Neural cell (in vitro differentiated cells): ENCODE measurements around the gene FUT7. TPM values are rescaled to one million over a fixed set of nuclear protein-coding genes. Genes with fewer than 3 reads are reported as not detected.

ENCODE experiments used
- H2AFZ ChIP-seq: fragments of 200-600, 300-800 bp; sonication (generic), shearing (Covaris generic); 2 replicates; pipeline ENCODE4 v1.6.0; 2014; ENCODE audit warnings: low read depth, mild to moderate bottlenecking, antibody characterized with exemption, low read length, moderate library complexity
- H3F3A ChIP-seq: fragments of 200-600 bp; shearing (Covaris generic); 2 replicates; pipeline ENCODE4 v1.6.1; 2016; ENCODE audit warnings: mild to moderate bottlenecking, moderate library complexity, mixed read lengths, antibody characterized with exemption, low read length; ENCODE audit not compliant: insufficient read depth, poor library complexity, severe bottlenecking
- H3K27ac ChIP-seq: fragments of 200-600, 300-800 bp; sonication (generic), shearing (Covaris generic); 2 replicates; pipeline ENCODE4 v1.5.1; 2014; ENCODE audit warnings: mild to moderate bottlenecking, low read length, moderate library complexity
- H3K27me3 ChIP-seq: fragments of 300-800, 200-600 bp; sonication (generic), shearing (Covaris generic); 2 replicates; pipeline ENCODE4 v1.6.0; 2014; ENCODE audit warnings: mild to moderate bottlenecking, low read depth, low read length, moderate library complexity; ENCODE audit not compliant: insufficient read depth
- H3K36me3 ChIP-seq: fragments of 300-800, 200-600 bp; sonication (generic), shearing (Covaris generic); 2 replicates; pipeline ENCODE4 v1.5.1; 2014; ENCODE audit warnings: mild to moderate bottlenecking, antibody characterized with exemption, low read length, moderate library complexity; ENCODE audit not compliant: insufficient read depth
- H3K4me2 ChIP-seq: fragments of 300-800, 200-600 bp; sonication (generic), shearing (Covaris generic); 2 replicates; pipeline ENCODE4 v1.6.0; 2014; ENCODE audit warnings: mild to moderate bottlenecking, low read length
- H3K4me3 ChIP-seq: fragments of 300-800, 200-600 bp; sonication (generic), shearing (Covaris generic); 2 replicates; pipeline ENCODE4 v1.5.1; 2014; ENCODE audit warnings: mild to moderate bottlenecking, low read length, moderate library complexity
- H3K79me2 ChIP-seq: fragments of 200-600 bp; shearing (Covaris generic); replicated peaks from 2 replicates; pipeline ENCODE4 v1.6.0; 2014; ENCODE audit warnings: mild to moderate bottlenecking, low read length, moderate library complexity; ENCODE audit not compliant: insufficient read depth
- H3K9ac ChIP-seq: fragments of 300-800, 200-600 bp; sonication (generic), shearing (Covaris generic); 2 replicates; pipeline ENCODE4 v1.6.1; 2016; ENCODE audit warnings: mild to moderate bottlenecking, low read length, mixed read lengths
- H3K9me2 ChIP-seq: fragments of 200-600 bp; shearing (Covaris generic); 2 replicates; pipeline ENCODE4 v1.6.1; 2016; ENCODE audit warnings: mild to moderate bottlenecking, low read length, mixed read lengths; ENCODE audit not compliant: insufficient read depth
- H3K9me3 ChIP-seq: fragments of 200-600, 300-800 bp; sonication (generic), shearing (Covaris generic); 2 replicates; pipeline ENCODE4 v1.6.1; 2016; ENCODE audit warnings: mild to moderate bottlenecking, mixed run types, low read length, moderate library complexity, mixed read lengths
- H4K20me1 ChIP-seq: fragments of 200-600 bp; shearing (Covaris generic); 2 replicates; pipeline ENCODE4 v1.6.1; 2016; ENCODE audit warnings: mild to moderate bottlenecking, mixed run types; ENCODE audit not compliant: insufficient read depth
- CTCF ChIP-seq: fragments of 450-650 bp; IDR thresholded peaks from 2 replicates; pipeline ENCODE4 v1.5.1; 2014; ENCODE audit warnings: antibody characterized with exemption, mild to moderate bottlenecking, moderate library complexity; ENCODE audit not compliant: poor library complexity, severe bottlenecking
- EP300 ChIP-seq: fragments of 450-650 bp; conservative IDR thresholded peaks from 2 replicates; pipeline ENCODE4 v1.6.1; 2014; ENCODE audit warnings: antibody characterized with exemption, mild to moderate bottlenecking, moderate library complexity; ENCODE audit not compliant: poor library complexity, severe bottlenecking
- EZH2 ChIP-seq: fragments of 200-600, 300-800 bp; shearing (Covaris generic), sonication (generic); IDR thresholded peaks from 2 replicates; pipeline ENCODE4 v1.6.1; 2014; ENCODE audit warnings: antibody characterized with exemption, low read length, borderline replicate concordance, mild to moderate bottlenecking; ENCODE audit not compliant: insufficient read depth, poor library complexity, severe bottlenecking
- MXI1 ChIP-seq: fragments of 450-650 bp; conservative IDR thresholded peaks from 2 replicates; pipeline ENCODE4 v1.6.1; 2014; ENCODE audit warnings: antibody characterized with exemption, mild to moderate bottlenecking; ENCODE audit not compliant: poor library complexity, severe bottlenecking
- POLR2AphosphoS5 ChIP-seq: IDR thresholded peaks from 2 replicates; pipeline ENCODE4 v1.6.1; 2012
- RAD21 ChIP-seq: fragments of 450-650 bp; conservative IDR thresholded peaks from 2 replicates; pipeline ENCODE4 v1.6.1; 2014; ENCODE audit warnings: antibody characterized with exemption, mild to moderate bottlenecking, moderate library complexity
- SMC3 ChIP-seq: fragments of 450-650 bp; conservative IDR thresholded peaks from 2 replicates; pipeline ENCODE4 v1.6.1; 2014; ENCODE audit warnings: antibody characterized with exemption, mild to moderate bottlenecking, moderate library complexity; ENCODE audit not compliant: poor library complexity
- TAF1 ChIP-seq: IDR thresholded peaks from 2 replicates; pipeline ENCODE4 v1.6.1; 2012; ENCODE audit warnings: low read depth
- polyA plus RNA-seq: library from polyadenylated mRNA; depleted of rRNA; stranded (reverse); fragments of >200 nt; gene quantifications from 2 replicates; pipeline ENCODE4 v1.2.3, GENCODE V29; 2014
- TF ChIP-seq, protein P1 (sequence below): IDR thresholded peaks from 2 replicates; pipeline ENCODE4 v1.6.1; 2012; ENCODE audit warnings: borderline replicate concordance

FUT7 gene
- polyA plus RNA-seq, 1 donor from 2014 or later: 0.69 TPM

DNA sequence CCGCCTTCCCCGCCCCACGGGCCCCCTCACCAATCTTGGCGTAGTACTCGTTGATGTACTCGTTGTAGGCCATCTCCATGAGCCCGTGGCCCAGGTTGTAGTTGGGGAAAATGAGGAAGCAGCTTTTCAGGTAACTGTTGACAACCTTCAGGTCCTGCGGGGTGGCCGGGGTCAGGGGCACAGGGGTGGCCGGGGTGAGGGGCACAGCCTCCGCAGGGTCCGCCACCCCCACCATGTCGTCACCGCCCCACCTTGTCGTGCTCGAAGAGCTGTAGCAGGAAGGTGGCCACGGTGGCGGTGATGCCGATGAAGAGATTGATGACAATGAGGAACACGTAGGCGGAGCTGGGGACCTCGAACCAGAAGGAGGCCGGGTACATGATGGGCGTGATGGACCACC, 20.7 kb downstream of the FUT7 start:
- Histone ChIP-seq H3K79me2 (no peaks in the 10 kb centered on the region), H3K4me3 (no peak overlapping the region), H3F3A (no peaks in the 10 kb centered on the region), H3K9me2 (no peaks in the 10 kb centered on the region), H3K4me2 (no peak overlapping the region), H3K27me3 (no peaks in the 10 kb centered on the region), H3K36me3 (no peaks in the 10 kb centered on the region), H3K27ac (no peak overlapping the region), H3K9ac (no peak overlapping the region), H4K20me1 (no peaks in the 10 kb centered on the region), H3K9me3 (no peaks in the 10 kb centered on the region), H2AFZ (no peak overlapping the region)
- TF ChIP-seq MXI1 (no peak), EZH2 (no peak), RAD21 (no peak), TAF1 (no peak), CTCF (no peak), EP300 (no peak), SMC3 (no peak), POLR2AphosphoS5 (no peak)
- TF ChIP-seq, protein P1, sequence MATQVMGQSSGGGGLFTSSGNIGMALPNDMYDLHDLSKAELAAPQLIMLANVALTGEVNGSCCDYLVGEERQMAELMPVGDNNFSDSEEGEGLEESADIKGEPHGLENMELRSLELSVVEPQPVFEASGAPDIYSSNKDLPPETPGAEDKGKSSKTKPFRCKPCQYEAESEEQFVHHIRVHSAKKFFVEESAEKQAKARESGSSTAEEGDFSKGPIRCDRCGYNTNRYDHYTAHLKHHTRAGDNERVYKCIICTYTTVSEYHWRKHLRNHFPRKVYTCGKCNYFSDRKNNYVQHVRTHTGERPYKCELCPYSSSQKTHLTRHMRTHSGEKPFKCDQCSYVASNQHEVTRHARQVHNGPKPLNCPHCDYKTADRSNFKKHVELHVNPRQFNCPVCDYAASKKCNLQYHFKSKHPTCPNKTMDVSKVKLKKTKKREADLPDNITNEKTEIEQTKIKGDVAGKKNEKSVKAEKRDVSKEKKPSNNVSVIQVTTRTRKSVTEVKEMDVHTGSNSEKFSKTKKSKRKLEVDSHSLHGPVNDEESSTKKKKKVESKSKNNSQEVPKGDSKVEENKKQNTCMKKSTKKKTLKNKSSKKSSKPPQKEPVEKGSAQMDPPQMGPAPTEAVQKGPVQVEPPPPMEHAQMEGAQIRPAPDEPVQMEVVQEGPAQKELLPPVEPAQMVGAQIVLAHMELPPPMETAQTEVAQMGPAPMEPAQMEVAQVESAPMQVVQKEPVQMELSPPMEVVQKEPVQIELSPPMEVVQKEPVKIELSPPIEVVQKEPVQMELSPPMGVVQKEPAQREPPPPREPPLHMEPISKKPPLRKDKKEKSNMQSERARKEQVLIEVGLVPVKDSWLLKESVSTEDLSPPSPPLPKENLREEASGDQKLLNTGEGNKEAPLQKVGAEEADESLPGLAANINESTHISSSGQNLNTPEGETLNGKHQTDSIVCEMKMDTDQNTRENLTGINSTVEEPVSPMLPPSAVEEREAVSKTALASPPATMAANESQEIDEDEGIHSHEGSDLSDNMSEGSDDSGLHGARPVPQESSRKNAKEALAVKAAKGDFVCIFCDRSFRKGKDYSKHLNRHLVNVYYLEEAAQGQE: no peak

DNA sequence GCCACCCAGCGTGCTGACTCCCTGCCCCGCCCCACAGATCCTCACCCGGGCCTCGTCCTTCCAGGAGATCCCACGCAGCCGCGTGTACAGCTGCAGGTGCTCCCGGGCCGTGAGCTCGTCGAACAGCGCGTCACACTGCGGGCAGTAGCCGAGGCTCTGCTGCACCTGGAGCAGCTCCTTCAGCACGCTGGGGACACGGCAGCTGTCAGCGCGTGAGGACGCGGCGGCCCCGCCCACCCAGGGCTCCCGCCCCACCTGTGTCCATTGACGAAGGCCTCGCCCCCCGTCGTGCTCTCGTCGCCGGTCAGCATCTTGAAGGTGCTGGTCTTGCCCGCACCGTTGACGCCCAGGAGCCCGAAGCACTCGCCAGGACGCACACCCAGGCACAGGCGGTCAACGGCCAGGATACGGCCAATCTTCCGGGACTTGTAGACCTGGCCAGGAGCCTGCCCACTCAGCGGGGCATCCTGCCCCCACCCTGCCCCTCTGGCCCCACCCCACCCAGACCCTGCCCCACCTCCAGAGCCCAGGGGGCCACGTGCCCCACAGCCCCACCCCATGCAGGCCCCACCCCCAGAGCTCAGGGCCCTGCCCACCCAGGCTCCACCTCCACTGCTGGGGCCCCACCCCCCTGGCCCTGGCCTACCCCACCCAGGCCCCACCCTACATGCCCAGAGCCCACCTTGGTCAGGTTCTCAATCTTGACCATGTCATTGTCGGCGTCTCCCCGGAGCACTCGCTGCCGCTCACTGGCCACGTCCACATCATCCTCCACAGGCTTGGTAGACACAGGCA, 21.8 kb downstream of the FUT7 start:
- Histone ChIP-seq H3K9me2 (no peaks in the 10 kb centered on the region), H3K27ac (no peak overlapping the region)

More for the DNA sequence above, 21.8 kb downstream of the FUT7 start:
- no peak for TF ChIP-seq POLR2AphosphoS5
- TF ChIP-seq CTCF: no peak
- no peak for TF ChIP-seq RAD21
- TF ChIP-seq TAF1: no peak
- TF ChIP-seq EP300: no peak
- TF ChIP-seq, protein P1: no peak
- no peak for TF ChIP-seq EZH2
- TF ChIP-seq SMC3: no peak
- no peak for TF ChIP-seq MXI1
- Histone ChIP-seq H4K20me1 (no peaks in the 10 kb centered on the region), H3K9me3 (no peaks in the 10 kb centered on the region), H2AFZ (no peak overlapping the region), H3K36me3 (no peaks in the 10 kb centered on the region), H3K4me2 (no peak overlapping the region), H3F3A (no peaks in the 10 kb centered on the region), H3K27me3 (no peaks in the 10 kb centered on the region), H3K79me2 (no peaks in the 10 kb centered on the region), H3K4me3 (no peak overlapping the region), H3K9ac (no peak overlapping the region)
